ENCODE measurements around the gene AP4S1.

Gene AP4S1

DNA sequence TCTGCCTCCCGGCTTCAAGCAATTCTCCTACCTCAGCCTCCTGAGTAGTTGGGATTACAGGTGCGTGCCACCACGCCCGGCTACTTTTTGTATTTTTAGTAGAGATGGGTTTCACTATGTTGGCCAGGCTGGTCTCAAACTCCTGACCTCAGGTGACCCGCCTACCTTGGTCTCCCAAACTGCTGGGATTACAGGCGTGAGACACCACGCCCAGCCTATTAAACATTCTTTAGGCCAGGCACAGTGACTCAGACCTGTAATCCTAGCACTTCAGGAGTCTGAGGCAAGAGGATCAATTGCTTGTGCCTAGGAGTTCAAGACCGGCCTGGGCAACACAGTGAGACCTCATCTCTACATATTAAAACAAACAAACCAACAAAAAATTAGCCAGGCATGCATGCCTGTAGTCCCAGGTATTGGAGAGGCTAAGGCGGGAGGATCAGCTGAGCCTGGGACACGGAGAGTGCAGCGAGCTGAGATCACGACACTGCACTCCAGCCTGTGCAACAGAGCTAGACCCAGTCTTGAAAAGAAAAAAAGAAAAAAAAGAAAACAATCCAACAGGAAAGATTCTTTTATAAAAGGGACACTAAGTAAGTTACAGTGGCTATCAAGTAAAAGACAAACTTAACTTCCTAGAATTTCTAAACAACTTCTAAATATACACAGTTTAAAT, 111.9 kb downstream of the AP4S1 start:
- DNase-seq (ENCODE audit: low read depth), result no peak
- H3K4me3 ChIP-seq (ENCODE audit: low read length), result no peak overlapping the region
- TF ChIP-seq, protein P1, sequence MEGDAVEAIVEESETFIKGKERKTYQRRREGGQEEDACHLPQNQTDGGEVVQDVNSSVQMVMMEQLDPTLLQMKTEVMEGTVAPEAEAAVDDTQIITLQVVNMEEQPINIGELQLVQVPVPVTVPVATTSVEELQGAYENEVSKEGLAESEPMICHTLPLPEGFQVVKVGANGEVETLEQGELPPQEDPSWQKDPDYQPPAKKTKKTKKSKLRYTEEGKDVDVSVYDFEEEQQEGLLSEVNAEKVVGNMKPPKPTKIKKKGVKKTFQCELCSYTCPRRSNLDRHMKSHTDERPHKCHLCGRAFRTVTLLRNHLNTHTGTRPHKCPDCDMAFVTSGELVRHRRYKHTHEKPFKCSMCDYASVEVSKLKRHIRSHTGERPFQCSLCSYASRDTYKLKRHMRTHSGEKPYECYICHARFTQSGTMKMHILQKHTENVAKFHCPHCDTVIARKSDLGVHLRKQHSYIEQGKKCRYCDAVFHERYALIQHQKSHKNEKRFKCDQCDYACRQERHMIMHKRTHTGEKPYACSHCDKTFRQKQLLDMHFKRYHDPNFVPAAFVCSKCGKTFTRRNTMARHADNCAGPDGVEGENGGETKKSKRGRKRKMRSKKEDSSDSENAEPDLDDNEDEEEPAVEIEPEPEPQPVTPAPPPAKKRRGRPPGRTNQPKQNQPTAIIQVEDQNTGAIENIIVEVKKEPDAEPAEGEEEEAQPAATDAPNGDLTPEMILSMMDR (conservative IDR thresholded peaks at IDR 0.05; ENCODE audit: low read depth, low read length), result no peak

DNA sequence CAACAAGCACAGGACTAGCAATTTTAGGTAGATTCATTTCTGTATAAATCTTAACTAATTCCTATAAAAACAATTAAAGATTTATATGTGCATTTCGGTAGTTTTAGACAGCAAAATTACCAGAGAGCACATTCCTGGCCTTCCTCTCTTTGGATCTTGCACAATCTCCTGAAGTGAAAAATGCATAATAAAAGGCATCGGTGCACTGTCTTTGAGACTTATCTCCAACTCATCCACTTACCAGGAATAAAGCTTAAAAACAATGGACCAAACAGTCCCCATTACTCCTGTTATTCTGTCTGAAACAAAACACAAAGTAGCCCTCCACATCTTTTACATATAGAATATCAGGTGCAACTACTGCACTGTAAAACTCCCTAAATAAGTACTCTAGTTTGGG, 112.9 kb downstream of the AP4S1 start:
- DNase-seq (ENCODE audit: low read depth), result no peak
- H3K4me3 ChIP-seq (ENCODE audit: low read length), result no peak overlapping the region
- TF ChIP-seq, protein P1 (conservative IDR thresholded peaks at IDR 0.05; ENCODE audit: low read depth, low read length), result no peak

DNA sequence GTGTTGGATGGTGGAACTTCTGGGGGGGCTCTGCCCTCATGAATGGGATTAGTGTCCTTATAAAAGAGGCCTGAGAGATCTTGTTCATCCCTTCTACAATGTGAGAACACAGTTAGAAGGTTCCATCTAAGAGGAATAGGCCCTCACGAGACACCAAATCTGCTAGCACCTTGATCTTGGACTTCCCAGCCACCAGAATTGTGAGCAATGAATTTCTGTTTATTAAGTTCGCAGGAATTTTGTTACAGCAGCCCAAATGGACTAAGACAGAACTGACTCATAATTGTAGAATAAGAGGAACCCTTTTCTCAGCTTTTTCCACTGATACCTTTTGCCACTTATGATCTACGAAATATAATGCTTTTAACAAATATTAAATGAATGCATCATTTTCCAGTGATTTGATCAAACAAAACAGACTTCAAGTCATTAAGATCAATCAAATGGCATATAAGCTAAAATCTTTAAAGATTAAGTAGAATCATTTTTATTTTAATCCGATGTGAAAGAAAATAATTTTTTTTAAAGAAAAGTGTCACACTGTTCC, 113.9 kb downstream of the AP4S1 start:
- TF ChIP-seq, protein P1 (conservative IDR thresholded peaks at IDR 0.05; ENCODE audit: low read depth, low read length), result no peak
- no peak overlapping the region for H3K4me3 ChIP-seq (ENCODE audit: low read length)
- DNase-seq (ENCODE audit: low read depth), result no peak

DNA sequence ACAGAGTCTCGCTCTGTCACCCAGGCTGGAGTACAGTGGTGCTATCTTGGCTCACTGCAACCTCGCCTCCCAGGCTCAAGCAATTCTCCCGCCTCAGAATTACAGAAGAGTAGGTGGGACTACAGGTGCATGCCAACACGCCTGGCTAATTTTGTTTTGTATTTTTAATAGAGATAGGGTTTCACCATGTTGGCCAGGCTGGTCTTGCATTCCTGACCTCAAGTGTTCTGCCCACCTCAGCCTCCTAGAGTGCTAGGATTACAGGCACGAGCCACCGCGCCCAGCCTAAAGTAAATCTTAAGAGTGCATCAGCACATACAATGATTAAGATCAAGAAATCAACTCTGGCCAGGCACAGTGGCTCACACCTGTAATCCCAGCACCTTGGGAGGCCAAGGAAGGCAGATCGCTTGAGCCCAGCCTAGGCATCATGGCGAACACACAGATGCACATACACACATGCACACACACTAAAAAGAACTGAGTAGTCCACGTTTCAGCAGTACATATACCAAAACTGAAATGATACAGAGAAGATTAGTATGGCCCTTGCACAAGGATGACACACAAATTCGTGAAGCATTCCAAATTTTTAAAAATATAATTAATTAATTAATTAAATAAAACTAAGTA, 117.1 kb downstream of the AP4S1 start:
- no peak for DNase-seq (ENCODE audit: low read depth)
- H3K4me3 ChIP-seq (ENCODE audit: low read length), result no peak overlapping the region
- TF ChIP-seq, protein P1 (conservative IDR thresholded peaks at IDR 0.05; ENCODE audit: low read depth, low read length), result no peak

Data from retinal pigment epithelial cell (primary cell).